ENCODE measurements around the gene NEGR1.

GRCh38 chr1:71721532-71721931, 560.8 kb downstream of the NEGR1 start:
- TF ChIP-seq CTCF (IDR thresholded peaks at IDR 0.05; ENCODE audit: low read depth, low read length) (0 out of 2 replicates have a peak, but pooled peaks have one; percentile 1), EZH2phosphoT487 (IDR thresholded peaks at IDR 0.05; ENCODE audit: low read depth) (no peak)
